HEK293T (cell line): ENCODE measurements around the gene AP5S1.
"Not testable (repeated sequence)": the region's sequence is repeated elsewhere in the genome, so short reads cannot be mapped to it uniquely, and the experiment has no call there.

Experiments
- ARNT ChIP-seq: fragments of 450-650 bp; IDR thresholded peaks from 2 replicates; pipeline ENCODE4 v1.6.1; 2017; ENCODE audit warnings: mild to moderate bottlenecking
- BHLHE40 ChIP-seq: fragments of 450-650 bp; IDR thresholded peaks from 2 replicates; pipeline ENCODE4 v1.6.1; 2016; ENCODE audit warnings: mild to moderate bottlenecking, moderate library complexity, borderline replicate concordance
- ELF4 ChIP-seq: fragments of 450-650 bp; IDR thresholded peaks from 2 replicates; pipeline ENCODE4 v1.6.1; 2017; ENCODE audit warnings: antibody characterized with exemption
- FOXA1 ChIP-seq: fragments of 450-650 bp; IDR thresholded peaks from 2 replicates; pipeline ENCODE4 v1.6.1; 2016; ENCODE audit warnings: mild to moderate bottlenecking
- FOXK2 ChIP-seq: fragments of 450-650 bp; IDR thresholded peaks from 2 replicates; pipeline ENCODE4 v1.6.1; 2016; ENCODE audit warnings: mild to moderate bottlenecking
- FOXM1 ChIP-seq: fragments of 450-650 bp; IDR thresholded peaks from 2 replicates; pipeline ENCODE4 v1.6.1; 2017; ENCODE audit warnings: mild to moderate bottlenecking, borderline replicate concordance
- HDGF ChIP-seq: fragments of 450-650 bp; IDR thresholded peaks from 2 replicates; pipeline ENCODE4 v1.6.1; 2017; ENCODE audit warnings: antibody characterized with exemption, borderline replicate concordance
- SP1 ChIP-seq: fragments of 450-650 bp; IDR thresholded peaks from 2 replicates; pipeline ENCODE4 v1.6.1; 2017
- SUZ12 ChIP-seq: fragments of 450-650 bp; IDR thresholded peaks from 2 replicates; pipeline ENCODE4 v1.6.1; 2016; ENCODE audit warnings: mild to moderate bottlenecking
- ZNF384 ChIP-seq: fragments of 450-650 bp; IDR thresholded peaks from 2 replicates; pipeline ENCODE4 v1.6.1; 2016
- TF ChIP-seq, protein P1 (sequence below): fragments of 450-650 bp; IDR thresholded peaks from 2 replicates; pipeline ENCODE4 v1.6.1; 2016

DNA sequence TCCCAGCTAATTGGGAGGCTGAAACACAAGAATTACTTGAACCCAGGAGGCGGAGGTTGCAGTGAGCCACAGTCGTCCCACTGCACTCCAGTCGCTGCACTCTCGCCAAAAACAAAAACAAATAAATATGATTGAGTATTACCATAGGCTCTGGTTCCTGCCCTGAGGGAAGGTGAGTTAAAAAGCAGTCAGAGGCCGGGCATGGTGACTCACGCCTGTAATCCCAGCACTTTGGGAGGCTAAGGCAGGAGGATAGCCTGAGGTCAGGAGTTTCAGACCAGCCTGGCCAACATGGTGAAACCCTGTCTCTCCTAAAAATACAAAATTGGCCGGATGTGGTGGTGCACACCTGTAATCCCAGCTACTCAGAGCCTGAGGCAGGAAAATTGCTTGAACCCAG lies 19.9 kb downstream of the AP5S1 start:
- TF ChIP-seq SP1, ELF4, FOXK2, HDGF, ARNT, FOXM1, BHLHE40, FOXA1, ZNF384, SUZ12: not testable (repeated sequence)
- TF ChIP-seq, protein P1, sequence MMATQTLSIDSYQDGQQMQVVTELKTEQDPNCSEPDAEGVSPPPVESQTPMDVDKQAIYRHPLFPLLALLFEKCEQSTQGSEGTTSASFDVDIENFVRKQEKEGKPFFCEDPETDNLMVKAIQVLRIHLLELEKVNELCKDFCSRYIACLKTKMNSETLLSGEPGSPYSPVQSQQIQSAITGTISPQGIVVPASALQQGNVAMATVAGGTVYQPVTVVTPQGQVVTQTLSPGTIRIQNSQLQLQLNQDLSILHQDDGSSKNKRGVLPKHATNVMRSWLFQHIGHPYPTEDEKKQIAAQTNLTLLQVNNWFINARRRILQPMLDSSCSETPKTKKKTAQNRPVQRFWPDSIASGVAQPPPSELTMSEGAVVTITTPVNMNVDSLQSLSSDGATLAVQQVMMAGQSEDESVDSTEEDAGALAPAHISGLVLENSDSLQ, result not testable (repeated sequence)
